ENCODE results near the gene PGAP2. TPM values are rescaled to one million over a fixed set of nuclear protein-coding genes. Genes with fewer than 3 reads are reported as not detected.

PGAP2 gene
- total RNA-seq, 4 donors from 2014 or later: 55.4 to 81.2 (median 66.7) TPM

DNA sequence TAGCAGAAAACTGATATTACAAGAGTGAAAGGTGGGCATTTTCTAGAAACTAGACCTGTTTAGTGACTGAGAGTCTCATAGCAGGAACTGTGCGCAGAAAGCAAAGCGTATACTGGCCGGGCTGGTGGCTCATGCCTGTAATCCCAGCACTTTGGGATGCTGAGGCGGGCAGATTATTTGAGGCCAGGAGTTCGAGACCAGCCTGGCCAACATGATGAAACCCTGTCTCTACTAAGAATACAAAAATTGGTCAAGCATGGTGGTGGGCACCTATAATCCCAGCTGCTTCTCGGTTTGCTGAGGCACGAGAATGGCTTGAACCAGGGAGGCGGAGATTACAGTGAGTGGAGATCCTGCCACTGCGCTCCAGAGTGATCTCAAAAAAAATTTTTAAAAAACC lies 9.2 kb upstream of the PGAP2 start:
- H3K36me3 ChIP-seq: no peaks in the 10 kb centered on the region
- no peak for TF ChIP-seq POLR2AphosphoS5 (IDR thresholded peaks at IDR 0.05)
- no peak for TF ChIP-seq EP300 (IDR thresholded peaks at IDR 0.05)
- TF ChIP-seq, protein P1, sequence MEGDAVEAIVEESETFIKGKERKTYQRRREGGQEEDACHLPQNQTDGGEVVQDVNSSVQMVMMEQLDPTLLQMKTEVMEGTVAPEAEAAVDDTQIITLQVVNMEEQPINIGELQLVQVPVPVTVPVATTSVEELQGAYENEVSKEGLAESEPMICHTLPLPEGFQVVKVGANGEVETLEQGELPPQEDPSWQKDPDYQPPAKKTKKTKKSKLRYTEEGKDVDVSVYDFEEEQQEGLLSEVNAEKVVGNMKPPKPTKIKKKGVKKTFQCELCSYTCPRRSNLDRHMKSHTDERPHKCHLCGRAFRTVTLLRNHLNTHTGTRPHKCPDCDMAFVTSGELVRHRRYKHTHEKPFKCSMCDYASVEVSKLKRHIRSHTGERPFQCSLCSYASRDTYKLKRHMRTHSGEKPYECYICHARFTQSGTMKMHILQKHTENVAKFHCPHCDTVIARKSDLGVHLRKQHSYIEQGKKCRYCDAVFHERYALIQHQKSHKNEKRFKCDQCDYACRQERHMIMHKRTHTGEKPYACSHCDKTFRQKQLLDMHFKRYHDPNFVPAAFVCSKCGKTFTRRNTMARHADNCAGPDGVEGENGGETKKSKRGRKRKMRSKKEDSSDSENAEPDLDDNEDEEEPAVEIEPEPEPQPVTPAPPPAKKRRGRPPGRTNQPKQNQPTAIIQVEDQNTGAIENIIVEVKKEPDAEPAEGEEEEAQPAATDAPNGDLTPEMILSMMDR (IDR thresholded peaks at IDR 0.05): no peak
- no peak for TF ChIP-seq POLR2A (IDR thresholded peaks at IDR 0.05)
- no peak for DNase-seq (ENCODE audit: low spot score in 2 of 2)
- peaks cover 22% of the 10 kb centered on the region for H3K4me1 ChIP-seq
- H3K27ac ChIP-seq: no peak overlapping the region
- H3K4me3 ChIP-seq: no peak overlapping the region
- WGBS: 94% methylated on average over 9 of the region's 9 CpGs
- H3K9me3 ChIP-seq: no peaks in the 10 kb centered on the region
- no peaks in the 10 kb centered on the region for H3K27me3 ChIP-seq

DNA sequence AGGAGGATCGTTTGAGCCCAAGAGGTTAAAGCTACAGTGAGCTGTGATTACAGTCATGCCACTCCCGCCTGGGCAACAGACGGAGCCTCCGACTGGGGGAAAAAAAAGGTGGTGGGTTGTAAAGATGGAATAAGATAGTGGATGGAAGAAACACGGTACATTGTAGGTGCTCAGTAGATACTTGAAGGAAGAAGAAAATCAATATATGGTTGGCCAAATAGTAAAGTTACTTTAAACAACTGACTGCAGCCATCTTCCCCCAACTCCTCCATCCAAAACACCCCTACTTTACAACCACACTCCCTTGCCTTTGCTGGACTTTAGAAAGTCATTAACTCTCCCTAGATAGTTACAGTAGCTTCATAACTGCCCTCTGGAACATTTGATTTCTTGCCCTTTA lies 8.5 kb upstream of the PGAP2 start:
- Histone ChIP-seq H3K27ac (no peak overlapping the region), H3K27me3 (no peaks in the 10 kb centered on the region), H3K4me3 (no peak overlapping the region), H3K4me1 (peaks cover 22% of the 10 kb centered on the region), H3K9me3 (no peaks in the 10 kb centered on the region), H3K36me3 (no peaks in the 10 kb centered on the region)
- no peak for DNase-seq (ENCODE audit: low spot score in 2 of 2)
- TF ChIP-seq POLR2AphosphoS5 (IDR thresholded peaks at IDR 0.05) (no peak), POLR2A (IDR thresholded peaks at IDR 0.05) (no peak), EP300 (IDR thresholded peaks at IDR 0.05) (no peak)
- TF ChIP-seq, protein P1 (IDR thresholded peaks at IDR 0.05): no peak
- WGBS: 90% methylated on average over 5 of the region's 5 CpGs

DNA sequence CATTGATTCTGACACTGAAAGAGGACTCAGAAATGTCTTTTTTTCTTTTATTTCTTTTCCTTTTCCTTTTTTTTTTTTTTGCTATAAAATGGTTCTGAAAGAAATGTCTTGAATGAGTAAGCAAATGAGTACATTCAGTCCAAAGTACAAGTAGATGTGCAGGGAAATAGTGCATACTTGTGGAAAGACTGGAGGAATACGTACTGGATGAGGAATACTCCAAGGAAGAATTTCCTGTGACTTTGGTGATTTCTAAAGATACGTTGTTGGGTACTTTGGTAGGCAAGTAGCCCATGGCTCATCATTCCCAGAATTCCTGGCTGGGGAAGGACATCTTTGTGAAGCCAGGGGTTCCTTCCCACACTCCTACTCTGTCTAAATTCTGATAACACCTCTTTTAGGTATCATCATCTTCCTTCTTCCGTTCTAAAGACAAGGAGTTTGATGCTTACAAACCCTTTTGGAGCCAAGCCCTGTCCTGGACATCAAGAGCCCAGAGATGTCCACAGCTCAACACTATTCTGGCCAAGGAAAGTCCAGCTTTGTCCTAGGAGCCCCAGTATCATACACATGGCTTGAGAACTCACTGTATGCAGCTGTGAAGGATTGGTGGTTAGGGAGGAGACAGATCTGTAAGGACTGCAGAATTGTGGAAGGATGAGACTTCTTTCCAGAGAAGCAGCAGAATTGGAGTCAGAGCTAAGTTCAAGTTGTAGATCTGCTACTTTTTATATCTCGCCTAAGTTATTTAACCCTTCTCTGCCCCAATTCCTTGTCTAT lies 6.2 kb upstream of the PGAP2 start:
- Histone ChIP-seq H3K27ac (no peak overlapping the region), H3K36me3 (no peaks in the 10 kb centered on the region), H3K4me3 (no peak overlapping the region), H3K9me3 (no peaks in the 10 kb centered on the region), H3K4me1 (peaks cover 9% of the 10 kb centered on the region), H3K27me3 (no peaks in the 10 kb centered on the region)
- DNase-seq (ENCODE audit: low spot score in 2 of 2): no peak
- 86% methylated on average over 4 of the region's 4 CpGs for WGBS
- TF ChIP-seq POLR2AphosphoS5 (IDR thresholded peaks at IDR 0.05) (no peak), POLR2A (IDR thresholded peaks at IDR 0.05) (no peak), EP300 (IDR thresholded peaks at IDR 0.05) (no peak)
- TF ChIP-seq, protein P1 (IDR thresholded peaks at IDR 0.05): no peak

DNA sequence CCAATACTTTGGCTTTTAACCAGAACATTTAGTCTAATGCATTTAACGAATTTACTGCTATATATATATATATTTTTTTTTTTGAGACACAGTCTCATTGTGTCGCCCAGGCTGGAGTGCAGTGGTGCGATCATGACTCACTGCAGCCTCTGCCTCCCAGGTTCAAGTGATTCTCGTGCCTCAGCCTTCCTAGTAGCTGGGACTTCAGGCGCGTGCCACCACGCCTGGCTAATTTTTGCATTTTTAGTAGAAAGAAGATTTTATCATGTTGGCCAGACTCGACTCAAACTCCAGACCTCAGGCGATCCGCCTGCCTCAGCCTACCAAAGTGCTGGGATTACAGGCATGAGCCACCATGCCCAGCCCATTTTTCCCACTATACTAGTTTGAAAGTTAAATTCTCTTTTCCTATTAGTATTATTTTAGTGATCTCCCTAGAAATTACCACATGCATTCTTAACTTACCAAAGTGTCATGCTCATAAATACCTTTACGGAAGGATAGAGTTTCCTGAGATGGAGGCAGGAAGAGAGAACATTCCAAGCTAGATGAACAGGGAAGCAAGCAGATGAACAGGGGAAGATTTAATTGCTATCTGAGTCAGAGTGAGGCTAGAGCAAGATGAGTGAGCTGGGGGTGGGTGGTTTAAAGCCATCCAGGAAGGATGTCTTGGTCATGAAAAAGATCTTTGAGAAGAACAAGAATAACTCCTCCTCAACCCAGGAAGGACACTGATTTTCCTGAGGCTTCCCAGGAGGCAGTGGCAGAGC lies 4.4 kb upstream of the PGAP2 start:
- no peak overlapping the region for H3K27ac ChIP-seq
- no peaks in the 10 kb centered on the region for H3K36me3 ChIP-seq
- H3K9me3 ChIP-seq: no peaks in the 10 kb centered on the region
- 90% methylated on average over 11 of the region's 11 CpGs for WGBS
- DNase-seq (ENCODE audit: low spot score in 2 of 2): no peak
- H3K4me1 ChIP-seq: peaks cover 5% of the 10 kb centered on the region
- no peaks in the 10 kb centered on the region for H3K27me3 ChIP-seq
- TF ChIP-seq, protein P1 (IDR thresholded peaks at IDR 0.05): no peak
- TF ChIP-seq POLR2A (IDR thresholded peaks at IDR 0.05) (no peak), EP300 (IDR thresholded peaks at IDR 0.05) (no peak), POLR2AphosphoS5 (IDR thresholded peaks at IDR 0.05) (no peak)
- H3K4me3 ChIP-seq: no peak overlapping the region

Data from suprapubic skin (tissue), 4 donors.